B cell (primary cell): ENCODE results near the gene CMC2.

ENCODE experiments used
- CTCF ChIP-seq: fragments of 200-600 bp; IDR thresholded peaks from one replicate; pipeline ENCODE4 v1.8.0; 2022; ENCODE audit warnings: antibody characterized with exemption, mild to moderate bottlenecking
- EZH2 ChIP-seq: IDR thresholded peaks from 2 replicates; pipeline ENCODE4 v1.6.1; 2012; ENCODE audit warnings: borderline replicate concordance, low read depth, mild to moderate bottlenecking, moderate library complexity, low read length; ENCODE audit not compliant: insufficient read depth, poor library complexity, severe bottlenecking

GRCh38 chr16:81041696-81042095 is 35.0 kb upstream of the CMC2 start:
- TF ChIP-seq CTCF, result no peak
- TF ChIP-seq EZH2, result no peak
